Posterior cingulate gyrus (tissue), 11 donors: ENCODE data around the gene SYT6.
A peak's percentile ranks its signal among the peaks of the same experiment; 100 is the strongest.
"Not testable (repeated sequence)": the region's sequence is repeated elsewhere in the genome, so short reads cannot be mapped to it uniquely, and the experiment has no call there.

Experiments used
- DNase-seq, 10 donors: peaks; one replicate each; pipeline versions ENCODE4 v3.0.0 to v3.0.0-alpha.2; 2020 to 2021; ENCODE audit warnings: mixed read lengths in 3 of 10
- intact Hi-C: fragments of 100-400 bp; cut with DNase I; formaldehyde crosslinking; loops from one replicate; pipeline ENCODE4 v1.15.1; 2023

SYT6 gene

GRCh38 chr1:114077188-114077587 lies 76.5 kb downstream of the SYT6 start:
- intact Hi-C loops: no loop called here
- no peak for DNase-seq

GRCh38 chr1:114076308-114076707 lies 77.4 kb downstream of the SYT6 start:
- DNase-seq: no peak
- intact Hi-C loops: no loop called here

GRCh38 chr1:114075546-114076242 lies 78.0 kb downstream of the SYT6 start:
- no peak for DNase-seq
- intact Hi-C loops: no loop called here

- DNase-seq: no peak
- intact Hi-C loops: no loop called here
Observed at GRCh38 chr1:114075105-114075504, 78.6 kb downstream of the SYT6 start.

- intact Hi-C loops: no loop called here
Observed at GRCh38 chr1:114072246-114072645, 81.4 kb downstream of the SYT6 start.

GRCh38 chr1:114069762-114070161 lies 83.9 kb downstream of the SYT6 start:
- intact Hi-C loops, DNase-seq: not testable (repeated sequence)

More at GRCh38 chr1:114072246-114072645, 81.4 kb downstream of the SYT6 start:
- no peak for DNase-seq

- DNase-seq, intact Hi-C loops: not testable (repeated sequence)
Observed at GRCh38 chr1:114068684-114069083, 85.0 kb downstream of the SYT6 start.

GRCh38 chr1:114065671-114066070 lies 88.0 kb downstream of the SYT6 start:
- DNase-seq, intact Hi-C loops: not testable (repeated sequence)

- no peak for DNase-seq
- intact Hi-C loops: no loop called here
Observed at GRCh38 chr1:114063544-114063943, 90.1 kb downstream of the SYT6 start.

- no peak for DNase-seq
- intact Hi-C loops: no loop called here
Observed at GRCh38 chr1:114062477-114063099, 91.1 kb downstream of the SYT6 start.

- DNase-seq: peak in 1 of 10 donors; percentile 27
- intact Hi-C loops: no loop called here
Observed at GRCh38 chr1:114061121-114061830, 92.4 kb downstream of the SYT6 start.

- intact Hi-C loops, DNase-seq: not testable (repeated sequence)
Observed at GRCh38 chr1:114058236-114058635, 95.4 kb downstream of the SYT6 start.

- no peak for DNase-seq
- intact Hi-C loops: no loop called here
Observed at GRCh38 chr1:114054148-114054547, 99.5 kb downstream of the SYT6 start.

- intact Hi-C loops: no loop called here
- DNase-seq: no peak
Observed at GRCh38 chr1:114048232-114048631, 105.4 kb downstream of the SYT6 start.

GRCh38 chr1:114043548-114043947 lies 110.1 kb downstream of the SYT6 start:
- intact Hi-C loops: no loop called here
- DNase-seq: no peak

GRCh38 chr1:114043054-114043453 lies 110.6 kb downstream of the SYT6 start:
- no peak for DNase-seq
- intact Hi-C loops: no loop called here

GRCh38 chr1:114040273-114041015 lies 113.2 kb downstream of the SYT6 start:
- DNase-seq: no peak
- intact Hi-C loops: no loop called here
